Astrocyte of the cerebellum (primary cell): Measurements from ENCODE around the gene CDR2.

Experiments
- DNase-seq: peaks from one replicate; pipeline ENCODE4 v3.0.0-alpha.2; 2011; ENCODE audit warnings: low read depth
- H3K4me3 ChIP-seq: 2 replicates; pipeline ENCODE4 v1.5.1; 2011; ENCODE audit warnings: mild to moderate bottlenecking, low read depth, low read length, moderate library complexity
- CTCF ChIP-seq: IDR thresholded peaks from 2 replicates; pipeline ENCODE4 v1.5.1; 2012; ENCODE audit warnings: low read length, low read depth, moderate library complexity, mild to moderate bottlenecking; ENCODE audit errors: missing control alignments
- in situ Hi-C: cut with HindIII; loops from 2 replicates; pipeline ENCODE4 v1.10.0; 2017; ENCODE audit warnings: low sequenced_read_pairs

CDR2 gene

GRCh38 chr16:22380529-22380928, 6.1 kb upstream of the CDR2 start:
- no peak for TF ChIP-seq CTCF
- H3K4me3 ChIP-seq: no peak overlapping the region
- DNase-seq: no peak
- in situ Hi-C loops: no loop called here

GRCh38 chr16:22379656-22380055, 5.2 kb upstream of the CDR2 start:
- no peak overlapping the region for H3K4me3 ChIP-seq
- in situ Hi-C loops: no loop called here
- TF ChIP-seq CTCF: no peak
- no peak for DNase-seq

GRCh38 chr16:22375963-22376640, 1.7 kb upstream of the CDR2 start:
- TF ChIP-seq CTCF: no peak
- no peak for DNase-seq
- in situ Hi-C loops: no loop called here

GRCh38 chr16:22375117-22375962, 921 bp upstream of the CDR2 start:
- no peak for DNase-seq

More at GRCh38 chr16:22375963-22376640, 1.7 kb upstream of the CDR2 start:
- no peak overlapping the region for H3K4me3 ChIP-seq

GRCh38 chr16:22373662-22374310, 633 bp downstream of the CDR2 start:
- DNase-seq: no peak
- in situ Hi-C loops: no loop called here
- H3K4me3 ChIP-seq: peak overlapping the region; percentile 87
- no peak for TF ChIP-seq CTCF

More at GRCh38 chr16:22375117-22375962, 921 bp upstream of the CDR2 start:
- in situ Hi-C loops: no loop called here
- H3K4me3 ChIP-seq: peak overlapping the region; percentile 87
- no peak for TF ChIP-seq CTCF

GRCh38 chr16:22372882-22373661, 1.3 kb downstream of the CDR2 start:
- peak overlapping the region; percentile 87 for H3K4me3 ChIP-seq
- in situ Hi-C loops: no loop called here
- no peak for DNase-seq
- no peak for TF ChIP-seq CTCF
